HepG2 (cell line): ENCODE results near the gene PGPEP1. TPM values are rescaled to one million over a fixed set of nuclear protein-coding genes. Genes with fewer than 3 reads are reported as not detected.

Experiments
- AHR ChIP-seq: IDR thresholded peaks from 2 replicates; pipeline ENCODE4 v1.6.1; 2018; ENCODE audit warnings: missing genetic modification reagents, missing compliant biosample characterization
- HDAC2 ChIP-seq: sonication (generic); formaldehyde crosslinking; IDR thresholded peaks from 2 replicates; pipeline ENCODE4 v1.4.0; 2020; ENCODE audit warnings: missing genetic modification reagents
- HMGA1 ChIP-seq: sonication (generic); formaldehyde crosslinking; conservative IDR thresholded peaks from 2 replicates; pipeline ENCODE4 v1.4.0; 2020; ENCODE audit warnings: missing genetic modification reagents
- NPAS2 ChIP-seq: sonication (generic); formaldehyde crosslinking; IDR thresholded peaks from 2 replicates; pipeline ENCODE4 v1.8.0; 2022; ENCODE audit warnings: mild to moderate bottlenecking, missing genetic modification reagents, borderline replicate concordance
- PAX8 ChIP-seq: sonication (generic); formaldehyde crosslinking; IDR thresholded peaks from 2 replicates; pipeline ENCODE4 v1.8.0; 2022; ENCODE audit warnings: mild to moderate bottlenecking, missing genetic modification reagents, borderline replicate concordance
- RFX1 ChIP-seq: fragments of 450-650 bp; IDR thresholded peaks from 2 replicates; pipeline ENCODE4 v1.6.1; 2017
- SIN3B ChIP-seq: fragments of 150-350 bp; IDR thresholded peaks from 2 replicates; pipeline ENCODE4 v1.6.1; 2014; ENCODE audit warnings: low read length
- SOX13 ChIP-seq, 3 experiments: fragments of 450-650 bp in 1 of 3; sonication (generic) in 1 of 3; formaldehyde crosslinking in 1 of 3; IDR thresholded peaks in 2 of 3; conservative IDR thresholded peaks in 1 of 3; 2 replicates each; pipeline versions ENCODE4 v1.5.0 to v1.6.1; 2016 to 2020; ENCODE audit warnings: antibody characterized with exemption in 1 of 3, mild to moderate bottlenecking in 1 of 3, missing compliant biosample characterization in 1 of 3, missing genetic modification reagents in 1 of 3, moderate library complexity in 1 of 3
- SOX5 ChIP-seq: IDR thresholded peaks from 2 replicates; pipeline ENCODE4 v1.6.1; 2016; ENCODE audit warnings: borderline replicate concordance
- YY1 ChIP-seq: IDR thresholded peaks from 2 replicates; pipeline ENCODE4 v1.6.1; 2011; ENCODE audit warnings: low read length, low read depth, moderate library complexity, mild to moderate bottlenecking; ENCODE audit not compliant: insufficient read depth, insufficient replicate concordance
- ZNF367 ChIP-seq: sonication (generic); formaldehyde crosslinking; IDR thresholded peaks from 2 replicates; pipeline ENCODE4 v1.4.0; 2020; ENCODE audit warnings: missing genetic modification reagents, borderline replicate concordance
- polyA plus RNA-seq, 8 experiments: library from polyadenylated mRNA; depleted of rRNA in 3 of 8; stranded (reverse) in 7 of 8; unstranded in 1 of 8; fragments of >200 nt; fragmentation: Illumina TruSeq in 4 of 8; extraction: Trizol in 4 of 8; gene quantifications; 2 replicates each; pipeline versions ENCODE4 v1.2.1 to v1.2.3, GENCODE V29; 2011 to 2016; ENCODE audit warnings: low read depth in 4 of 8, missing spikeins in 1 of 8, mixed read lengths in 1 of 8; ENCODE audit not compliant: insufficient read depth in 1 of 8
- total RNA-seq, 5 experiments: library from RNA; depleted of rRNA; stranded (reverse); fragments of >200 nt; fragmentation: Illumina TruSeq; extraction: Trizol; gene quantifications; 2 replicates each; pipeline ENCODE4 v1.2.3, GENCODE V29; 2016; ENCODE audit warnings: low read depth in 1 of 5
- TF ChIP-seq, protein P1 (sequence below): sonication (generic); formaldehyde crosslinking; IDR thresholded peaks from 2 replicates; pipeline ENCODE4 v1.8.0; 2022; ENCODE audit warnings: missing genetic modification reagents, low read depth, mild to moderate bottlenecking, borderline replicate concordance
- TF ChIP-seq, protein P2 (sequence below): sonication (generic); formaldehyde crosslinking; IDR thresholded peaks from 2 replicates; pipeline ENCODE4 v1.5.1; 2020; ENCODE audit warnings: mild to moderate bottlenecking, missing genetic modification reagents
- TF ChIP-seq, protein P3 (sequence below), 2 experiments: sonication (generic) in 1 of 2; formaldehyde crosslinking in 1 of 2; IDR thresholded peaks; 2 replicates each; pipeline versions ENCODE4 v1.4.0 to v1.6.1; 2016 to 2020; ENCODE audit warnings: borderline replicate concordance in 1 of 2, low read depth in 1 of 2, mild to moderate bottlenecking in 1 of 2, missing genetic modification reagents in 1 of 2
- TF ChIP-seq, protein P4 (sequence below): sonication (generic); formaldehyde crosslinking; IDR thresholded peaks from 2 replicates; pipeline ENCODE4 v1.5.0; 2020; ENCODE audit warnings: missing genetic modification reagents
- TF ChIP-seq, protein P5 (sequence below): sonication (generic); formaldehyde crosslinking; IDR thresholded peaks from 2 replicates; pipeline ENCODE4 v1.4.0; 2020; ENCODE audit warnings: missing genetic modification reagents

PGPEP1 gene
- total and polyA plus RNA-seq, 2 of the 13 experiments (the other 11 are each of a cell fraction or from before 2014, with no cell fraction given), result 53.1 to 56.6 TPM

DNA sequence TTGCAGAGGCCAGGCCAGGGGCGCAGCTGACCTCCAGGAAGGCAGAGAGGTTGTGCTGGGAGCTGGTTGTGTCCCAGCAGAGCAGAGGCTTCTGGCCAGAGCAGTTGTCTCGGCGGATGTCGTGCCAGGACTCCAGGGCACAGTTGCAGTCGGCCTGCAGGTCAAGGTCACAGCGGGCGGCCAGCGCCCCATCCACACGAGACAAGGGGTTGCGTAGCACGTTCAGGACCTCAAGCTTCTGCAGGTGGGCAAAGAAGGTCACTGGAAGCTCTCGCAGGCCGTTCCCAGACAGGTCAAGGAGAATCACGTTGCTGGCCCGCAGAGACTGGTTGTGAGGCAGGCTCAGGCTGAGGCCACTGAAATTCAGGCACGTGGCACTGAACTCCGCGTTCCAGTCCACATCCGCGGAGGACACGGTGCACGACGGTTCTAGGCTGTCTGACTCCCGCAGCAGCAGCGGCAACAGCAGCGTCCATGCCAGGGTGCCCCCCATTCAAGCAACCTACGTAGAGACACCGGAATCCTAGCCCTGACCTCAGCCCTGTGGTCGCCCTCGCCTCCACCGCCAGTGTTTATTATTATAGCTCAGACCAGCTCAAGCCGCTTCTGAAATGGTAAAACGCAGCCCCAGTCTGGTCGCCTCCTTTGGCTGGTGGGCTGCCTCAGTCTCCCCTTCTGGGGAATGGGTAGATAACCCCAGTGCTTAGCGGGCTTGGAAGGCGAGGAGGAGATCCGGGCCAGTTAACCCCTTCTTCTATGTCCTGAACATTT, 56.3 kb downstream of the PGPEP1 start (continued):
- no peak for TF ChIP-seq SIN3B
- no peak for TF ChIP-seq NPAS2 (CRISPR knock-in tag)
- TF ChIP-seq, protein P1, sequence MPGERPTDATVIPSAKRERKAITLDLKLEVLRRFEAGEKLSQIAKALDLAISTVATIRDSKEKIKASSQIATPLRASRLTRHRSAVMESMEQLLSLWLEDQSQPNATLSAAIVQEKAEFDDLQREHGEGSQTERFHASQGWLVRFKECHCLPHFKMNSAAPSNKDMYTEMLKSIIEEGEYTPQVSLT, result no peak
- TF ChIP-seq HMGA1, result no peak
- no peak for TF ChIP-seq YY1
- TF ChIP-seq, protein P2, sequence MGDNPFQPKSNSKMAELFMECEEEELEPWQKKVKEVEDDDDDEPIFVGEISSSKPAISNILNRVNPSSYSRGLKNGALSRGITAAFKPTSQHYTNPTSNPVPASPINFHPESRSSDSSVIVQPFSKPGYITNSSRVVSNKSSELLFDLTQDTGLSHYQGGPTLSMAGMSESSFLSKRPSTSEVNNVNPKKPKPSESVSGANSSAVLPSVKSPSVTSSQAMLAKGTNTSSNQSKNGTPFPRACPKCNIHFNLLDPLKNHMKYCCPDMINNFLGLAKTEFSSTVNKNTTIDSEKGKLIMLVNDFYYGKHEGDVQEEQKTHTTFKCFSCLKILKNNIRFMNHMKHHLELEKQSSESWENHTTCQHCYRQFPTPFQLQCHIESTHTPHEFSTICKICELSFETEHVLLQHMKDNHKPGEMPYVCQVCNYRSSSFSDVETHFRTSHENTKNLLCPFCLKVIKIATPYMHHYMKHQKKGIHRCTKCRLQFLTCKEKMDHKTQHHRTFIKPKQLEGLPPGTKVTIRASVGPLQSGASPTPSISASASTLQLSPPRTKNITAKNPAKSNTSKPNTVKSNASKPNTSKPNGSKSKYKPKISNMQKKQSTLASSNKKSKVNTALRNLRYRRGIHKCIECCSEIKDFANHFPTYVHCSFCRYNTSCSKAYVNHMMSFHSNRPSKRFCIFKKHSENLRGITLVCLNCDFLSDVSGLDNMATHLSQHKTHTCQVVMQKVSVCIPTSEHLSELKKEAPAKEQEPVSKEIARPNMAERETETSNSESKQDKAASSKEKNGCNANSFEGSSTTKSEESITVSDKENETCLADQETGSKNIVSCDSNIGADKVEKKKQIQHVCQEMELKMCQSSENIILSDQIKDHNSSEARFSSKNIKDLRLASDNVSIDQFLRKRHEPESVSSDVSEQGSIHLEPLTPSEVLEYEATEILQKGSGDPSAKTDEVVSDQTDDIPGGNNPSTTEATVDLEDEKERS (CRISPR knock-in tag), result no peak
- TF ChIP-seq, protein P3, sequence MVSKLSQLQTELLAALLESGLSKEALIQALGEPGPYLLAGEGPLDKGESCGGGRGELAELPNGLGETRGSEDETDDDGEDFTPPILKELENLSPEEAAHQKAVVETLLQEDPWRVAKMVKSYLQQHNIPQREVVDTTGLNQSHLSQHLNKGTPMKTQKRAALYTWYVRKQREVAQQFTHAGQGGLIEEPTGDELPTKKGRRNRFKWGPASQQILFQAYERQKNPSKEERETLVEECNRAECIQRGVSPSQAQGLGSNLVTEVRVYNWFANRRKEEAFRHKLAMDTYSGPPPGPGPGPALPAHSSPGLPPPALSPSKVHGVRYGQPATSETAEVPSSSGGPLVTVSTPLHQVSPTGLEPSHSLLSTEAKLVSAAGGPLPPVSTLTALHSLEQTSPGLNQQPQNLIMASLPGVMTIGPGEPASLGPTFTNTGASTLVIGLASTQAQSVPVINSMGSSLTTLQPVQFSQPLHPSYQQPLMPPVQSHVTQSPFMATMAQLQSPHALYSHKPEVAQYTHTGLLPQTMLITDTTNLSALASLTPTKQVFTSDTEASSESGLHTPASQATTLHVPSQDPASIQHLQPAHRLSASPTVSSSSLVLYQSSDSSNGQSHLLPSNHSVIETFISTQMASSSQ (IDR thresholded peaks at IDR 0.05; ENCODE audit: low read depth), result no peak
- TF ChIP-seq, protein P3 (CRISPR knock-in tag; IDR thresholded peaks at IDR 0.05; ENCODE audit: borderline replicate concordance), result peak; percentile 49; the same call in 1 of the 2 replicates
- TF ChIP-seq SOX5 (CRISPR knock-in tag), result no peak
- TF ChIP-seq, protein P4, sequence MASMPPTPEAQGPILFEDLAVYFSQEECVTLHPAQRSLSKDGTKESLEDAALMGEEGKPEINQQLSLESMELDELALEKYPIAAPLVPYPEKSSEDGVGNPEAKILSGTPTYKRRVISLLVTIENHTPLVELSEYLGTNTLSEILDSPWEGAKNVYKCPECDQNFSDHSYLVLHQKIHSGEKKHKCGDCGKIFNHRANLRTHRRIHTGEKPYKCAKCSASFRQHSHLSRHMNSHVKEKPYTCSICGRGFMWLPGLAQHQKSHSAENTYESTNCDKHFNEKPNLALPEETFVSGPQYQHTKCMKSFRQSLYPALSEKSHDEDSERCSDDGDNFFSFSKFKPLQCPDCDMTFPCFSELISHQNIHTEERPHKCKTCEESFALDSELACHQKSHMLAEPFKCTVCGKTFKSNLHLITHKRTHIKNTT, result no peak
- TF ChIP-seq ZNF367, result no peak
- TF ChIP-seq PAX8 (CRISPR knock-in tag), result no peak
- TF ChIP-seq AHR (CRISPR knock-in tag), result peak; percentile 63; the same call in 1 of the 2 replicates
- peak; percentile 37; the same call in 1 of the 2 replicates for TF ChIP-seq RFX1
- no peak for TF ChIP-seq SOX13 (IDR thresholded peaks at IDR 0.05)
- TF ChIP-seq SOX13 (CRISPR knock-in tag; conservative IDR thresholded peaks at IDR 0.05 in 1 of 2, IDR thresholded peaks at IDR 0.05 in 1 of 2), result peak in 1 of 2 experiments; percentile 21; a peak in 1 of 4 replicates
- TF ChIP-seq, protein P5, sequence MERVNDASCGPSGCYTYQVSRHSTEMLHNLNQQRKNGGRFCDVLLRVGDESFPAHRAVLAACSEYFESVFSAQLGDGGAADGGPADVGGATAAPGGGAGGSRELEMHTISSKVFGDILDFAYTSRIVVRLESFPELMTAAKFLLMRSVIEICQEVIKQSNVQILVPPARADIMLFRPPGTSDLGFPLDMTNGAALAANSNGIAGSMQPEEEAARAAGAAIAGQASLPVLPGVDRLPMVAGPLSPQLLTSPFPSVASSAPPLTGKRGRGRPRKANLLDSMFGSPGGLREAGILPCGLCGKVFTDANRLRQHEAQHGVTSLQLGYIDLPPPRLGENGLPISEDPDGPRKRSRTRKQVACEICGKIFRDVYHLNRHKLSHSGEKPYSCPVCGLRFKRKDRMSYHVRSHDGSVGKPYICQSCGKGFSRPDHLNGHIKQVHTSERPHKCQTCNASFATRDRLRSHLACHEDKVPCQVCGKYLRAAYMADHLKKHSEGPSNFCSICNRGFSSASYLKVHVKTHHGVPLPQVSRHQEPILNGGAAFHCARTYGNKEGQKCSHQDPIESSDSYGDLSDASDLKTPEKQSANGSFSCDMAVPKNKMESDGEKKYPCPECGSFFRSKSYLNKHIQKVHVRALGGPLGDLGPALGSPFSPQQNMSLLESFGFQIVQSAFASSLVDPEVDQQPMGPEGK (CRISPR knock-in tag), result peak; percentile 35; the same call in 1 of the 2 replicates
- peak; percentile 68; the same call in 1 of the 2 replicates for TF ChIP-seq HDAC2 (CRISPR knock-in tag)
